Mesothelial cell of epicardium (in vitro differentiated cells): ENCODE results near the gene RER1. TPM values are rescaled to one million over a fixed set of nuclear protein-coding genes. Genes with fewer than 3 reads are reported as not detected.

Source experiments
- DNase-seq, 2 experiments: peaks; one replicate each; pipeline ENCODE4 v3.0.0; 2021; ENCODE audit warnings: low spot score in 2 of 2; ENCODE audit not compliant: unreplicated experiment in 2 of 2
- H3K27ac Mint-ChIP-seq: 2 replicates; pipeline ENCODE4 v1.8.0; 2021; ENCODE audit warnings: mixed read lengths
- H3K27me3 Mint-ChIP-seq: 2 replicates; pipeline ENCODE4 v1.8.0; 2021; ENCODE audit warnings: low read depth, mixed read lengths
- H3K36me3 Mint-ChIP-seq: 2 replicates; pipeline ENCODE4 v1.8.0; 2021; ENCODE audit warnings: mixed read lengths
- H3K4me1 Mint-ChIP-seq: 2 replicates; pipeline ENCODE4 v1.8.0; 2021; ENCODE audit warnings: mixed read lengths
- H3K4me3 Mint-ChIP-seq: 2 replicates; pipeline ENCODE4 v1.8.0; 2021; ENCODE audit warnings: mild to moderate bottlenecking, moderate library complexity, mixed read lengths
- H3K9me3 Mint-ChIP-seq: 2 replicates; pipeline ENCODE4 v1.8.0; 2021; ENCODE audit warnings: mixed read lengths
- total RNA-seq: library from RNA; stranded (reverse); gene quantifications from 3 replicates; pipeline ENCODE4 v1.2.1, GENCODE V29; 2021
- TF ChIP-seq, protein P1 (sequence below): fragments of 200-600 bp; sonication (generic); IDR thresholded peaks from one replicate; pipeline ENCODE4 v1.5.0; 2021; ENCODE audit warnings: antibody characterized with exemption; ENCODE audit not compliant: unreplicated experiment

The RER1 gene
- total RNA-seq, 1 donor from 2014 or later = 95.1 TPM

DNA sequence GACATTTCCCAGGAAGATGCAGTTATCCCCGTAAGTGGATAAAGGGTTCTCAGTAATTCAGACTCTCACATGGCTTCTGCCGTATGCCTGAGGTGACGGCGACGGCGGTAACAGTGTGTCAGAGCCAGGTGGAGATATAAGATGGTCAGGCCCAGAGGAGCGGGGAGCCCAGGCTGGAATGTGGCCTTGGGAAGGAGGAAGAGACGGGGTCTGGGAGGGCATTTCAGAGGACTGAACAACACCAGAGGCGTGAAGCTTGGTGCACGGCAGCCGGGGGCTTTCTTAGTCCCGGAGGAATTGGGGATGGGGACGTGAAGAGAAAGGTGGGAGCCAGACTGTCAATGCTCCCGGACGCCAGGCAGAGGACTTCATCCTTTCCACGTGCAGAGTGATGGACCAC lies 1.0 kb downstream of the RER1 start:
- no peaks in the 10 kb centered on the region for H3K9me3 Mint-ChIP-seq
- H3K4me1 Mint-ChIP-seq = peaks cover 22% of the 10 kb centered on the region
- H3K36me3 Mint-ChIP-seq = peaks cover 18% of the 10 kb centered on the region
- no peaks in the 10 kb centered on the region for H3K27me3 Mint-ChIP-seq
- H3K27ac Mint-ChIP-seq = peak overlapping the region; percentile 80
- DNase-seq = no peak
- TF ChIP-seq, protein P1, sequence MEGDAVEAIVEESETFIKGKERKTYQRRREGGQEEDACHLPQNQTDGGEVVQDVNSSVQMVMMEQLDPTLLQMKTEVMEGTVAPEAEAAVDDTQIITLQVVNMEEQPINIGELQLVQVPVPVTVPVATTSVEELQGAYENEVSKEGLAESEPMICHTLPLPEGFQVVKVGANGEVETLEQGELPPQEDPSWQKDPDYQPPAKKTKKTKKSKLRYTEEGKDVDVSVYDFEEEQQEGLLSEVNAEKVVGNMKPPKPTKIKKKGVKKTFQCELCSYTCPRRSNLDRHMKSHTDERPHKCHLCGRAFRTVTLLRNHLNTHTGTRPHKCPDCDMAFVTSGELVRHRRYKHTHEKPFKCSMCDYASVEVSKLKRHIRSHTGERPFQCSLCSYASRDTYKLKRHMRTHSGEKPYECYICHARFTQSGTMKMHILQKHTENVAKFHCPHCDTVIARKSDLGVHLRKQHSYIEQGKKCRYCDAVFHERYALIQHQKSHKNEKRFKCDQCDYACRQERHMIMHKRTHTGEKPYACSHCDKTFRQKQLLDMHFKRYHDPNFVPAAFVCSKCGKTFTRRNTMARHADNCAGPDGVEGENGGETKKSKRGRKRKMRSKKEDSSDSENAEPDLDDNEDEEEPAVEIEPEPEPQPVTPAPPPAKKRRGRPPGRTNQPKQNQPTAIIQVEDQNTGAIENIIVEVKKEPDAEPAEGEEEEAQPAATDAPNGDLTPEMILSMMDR = no peak
- peak overlapping the region; percentile 84 for H3K4me3 Mint-ChIP-seq

DNA sequence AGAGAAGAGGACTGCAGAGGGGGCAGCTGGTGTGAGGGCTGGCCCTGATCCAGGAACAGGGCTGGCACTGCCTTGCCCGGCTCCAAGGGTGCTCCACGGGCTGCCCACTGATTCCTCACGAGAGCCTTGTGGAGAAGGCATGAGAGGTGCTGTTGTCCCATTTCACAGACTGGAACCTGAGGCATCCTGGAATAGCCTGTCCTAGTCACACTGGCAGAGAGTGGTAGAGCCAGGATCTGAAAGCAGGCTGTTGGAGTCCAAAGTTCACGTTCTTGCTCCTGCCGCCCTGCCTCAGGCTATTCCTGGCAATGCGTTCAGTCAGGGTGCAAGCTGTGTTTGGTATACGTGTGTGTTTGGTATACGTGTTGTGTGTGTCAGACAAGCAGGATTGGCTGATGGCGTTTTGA lies 1.8 kb downstream of the RER1 start:
- no peaks in the 10 kb centered on the region for H3K9me3 Mint-ChIP-seq
- no peaks in the 10 kb centered on the region for H3K27me3 Mint-ChIP-seq
- no peak for DNase-seq
- TF ChIP-seq, protein P1 = no peak
- peaks cover 18% of the 10 kb centered on the region for H3K36me3 Mint-ChIP-seq
- no peak overlapping the region for H3K27ac Mint-ChIP-seq
- peak overlapping the region; percentile 84 for H3K4me3 Mint-ChIP-seq
- H3K4me1 Mint-ChIP-seq = peaks cover 22% of the 10 kb centered on the region

DNA sequence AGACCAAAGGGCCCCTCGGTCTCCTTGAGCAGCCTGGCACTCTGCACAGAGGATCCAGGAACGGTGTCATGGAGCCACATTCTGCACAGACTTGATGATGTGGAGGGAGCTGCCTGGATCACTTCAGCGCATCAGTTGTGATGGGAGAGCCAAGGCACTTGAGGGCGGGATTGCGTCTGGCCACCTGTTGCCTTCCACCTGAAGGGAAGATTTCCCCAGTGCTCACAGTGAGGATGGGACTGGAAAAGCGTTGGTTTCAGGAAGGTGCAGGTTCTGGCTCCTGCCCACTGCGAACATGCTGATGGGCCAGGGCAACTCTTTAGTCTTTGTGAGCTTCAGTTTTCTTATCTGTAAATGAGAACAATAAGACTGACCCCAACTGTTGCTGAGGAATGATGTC lies 2.6 kb downstream of the RER1 start:
- Mint-ChIP-seq H3K4me1 (peaks cover 22% of the 10 kb centered on the region), H3K4me3 (no peak overlapping the region), H3K9me3 (no peaks in the 10 kb centered on the region), H3K27me3 (no peaks in the 10 kb centered on the region), H3K27ac (no peak overlapping the region), H3K36me3 (peaks cover 21% of the 10 kb centered on the region)
- DNase-seq = no peak
- TF ChIP-seq, protein P1 = no peak

DNA sequence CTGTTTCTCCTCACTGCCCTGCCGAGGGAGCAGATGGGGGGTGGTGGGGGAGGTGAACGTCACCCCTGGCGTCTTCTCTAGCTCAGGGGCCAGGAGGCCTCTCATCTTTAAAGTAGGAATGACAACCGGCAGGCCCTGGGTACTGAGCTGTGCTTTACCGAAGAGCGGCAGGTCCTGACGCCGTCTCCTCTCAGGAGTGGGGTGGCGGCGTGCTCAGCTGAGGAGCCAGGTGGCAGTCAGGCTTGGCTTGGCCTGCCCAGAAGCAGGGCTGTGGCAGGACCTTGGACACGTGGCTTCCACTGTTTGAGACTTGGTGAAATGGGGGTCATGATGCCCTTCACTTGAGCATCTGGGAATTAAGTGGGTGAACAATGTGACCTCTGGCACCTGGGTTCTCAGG lies 3.1 kb downstream of the RER1 start:
- TF ChIP-seq, protein P1 = no peak
- Mint-ChIP-seq H3K4me1 (peaks cover 21% of the 10 kb centered on the region), H3K27me3 (no peaks in the 10 kb centered on the region), H3K27ac (no peak overlapping the region), H3K4me3 (no peak overlapping the region), H3K9me3 (no peaks in the 10 kb centered on the region), H3K36me3 (peaks cover 24% of the 10 kb centered on the region)
- no peak for DNase-seq

DNA sequence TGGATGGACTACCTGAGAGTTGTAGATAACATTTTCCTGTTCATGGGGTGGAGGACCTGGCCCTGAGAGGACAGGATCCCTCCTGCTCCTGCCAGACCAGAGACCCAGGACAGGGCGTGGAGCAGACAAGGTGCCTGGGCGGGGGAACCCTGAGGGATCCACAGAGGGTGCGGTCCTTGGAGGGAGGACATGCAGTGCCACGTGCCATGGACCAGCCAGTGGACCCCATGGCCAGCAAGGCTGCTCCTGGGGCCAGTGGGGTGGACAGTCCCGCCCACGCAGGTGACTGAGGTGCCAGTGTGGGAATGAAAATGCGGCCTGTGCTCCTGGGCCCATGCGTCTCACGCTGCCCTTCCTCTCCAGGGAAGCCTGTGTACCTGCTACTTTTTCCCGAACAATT lies 3.6 kb downstream of the RER1 start:
- peaks cover 16% of the 10 kb centered on the region for H3K4me1 Mint-ChIP-seq
- no peak for DNase-seq
- no peaks in the 10 kb centered on the region for H3K9me3 Mint-ChIP-seq
- H3K36me3 Mint-ChIP-seq = peaks cover 24% of the 10 kb centered on the region
- no peak overlapping the region for H3K4me3 Mint-ChIP-seq
- no peak overlapping the region for H3K27ac Mint-ChIP-seq
- TF ChIP-seq, protein P1 = no peak
- H3K27me3 Mint-ChIP-seq = no peaks in the 10 kb centered on the region

DNA sequence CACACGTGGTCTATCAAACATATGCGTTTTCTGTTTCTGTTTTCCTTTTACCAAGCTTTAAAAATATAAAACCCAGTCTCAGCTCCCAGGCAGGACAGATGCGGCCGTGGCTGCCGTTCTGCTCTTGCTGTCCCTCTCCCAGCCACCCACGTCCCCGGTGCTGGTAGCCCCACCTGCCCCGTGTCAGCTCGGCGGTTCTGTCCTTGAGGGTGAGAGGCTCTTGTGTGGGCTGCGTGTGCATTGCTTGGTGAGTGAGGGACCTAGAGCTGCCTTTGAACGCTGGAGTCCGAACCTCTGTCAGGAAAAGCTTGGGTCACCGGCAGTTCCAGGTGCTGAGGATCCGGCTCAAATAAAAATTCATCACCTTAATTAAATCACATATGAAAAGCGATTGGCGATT lies 4.4 kb downstream of the RER1 start:
- H3K4me3 Mint-ChIP-seq = no peak overlapping the region
- DNase-seq = no peak
- H3K9me3 Mint-ChIP-seq = no peaks in the 10 kb centered on the region
- no peak overlapping the region for H3K27ac Mint-ChIP-seq
- TF ChIP-seq, protein P1 = no peak
- peaks cover 11% of the 10 kb centered on the region for H3K4me1 Mint-ChIP-seq
- peaks cover 24% of the 10 kb centered on the region for H3K36me3 Mint-ChIP-seq
- H3K27me3 Mint-ChIP-seq = no peaks in the 10 kb centered on the region
